H1 (cell line): ENCODE data around the gene KLHDC4. TPM values are rescaled to one million over a fixed set of nuclear protein-coding genes. Genes with fewer than 3 reads are reported as not detected.

Experiments used
- CTCF ChIA-PET: fragments of 300-600 bp; sonication (Branson Sonifier 250); formaldehyde crosslinking; loops from one replicate; lab custom pipeline; 2021; ENCODE audit not compliant: partially characterized antibody; lab: Charles Lee
- POLR2A ChIA-PET: fragments of 300-600 bp; sonication (Branson Sonifier 250); formaldehyde crosslinking; loops from one replicate; lab custom pipeline; 2021; ENCODE audit warnings: inconsistent platforms; ENCODE audit not compliant: partially characterized antibody; lab: Charles Lee
- DNase-seq, 2 experiments: peaks; one replicate each; pipeline versions ENCODE4 v3.0.0 to v3.0.0-alpha.2; 2010 to 2022; ENCODE audit warnings: low spot score in 2 of 2, low read depth in 1 of 2, mixed read lengths in 1 of 2
- FAIRE-seq: peaks from 2 replicates; lab custom pipeline; 2011; peaks lifted over from hg19 to GRCh38; lab: Jason Lieb, UNC
- H2AFZ ChIP-seq: 2 replicates; pipeline ENCODE4 v1.8.1; 2012; ENCODE audit warnings: low read length, inconsistent platforms
- H2AK5ac ChIP-seq: 2 replicates; pipeline ENCODE4 v1.6.1; 2013; ENCODE audit warnings: low read depth, low read length
- H2BK120ac ChIP-seq: replicated peaks from 2 replicates; pipeline ENCODE3; 2013; ENCODE audit warnings: low read depth, low read length, inconsistent platforms
- H2BK12ac ChIP-seq: 2 replicates; pipeline ENCODE4 v1.6.1; 2013; ENCODE audit warnings: low read depth, low read length
- H2BK15ac ChIP-seq: 2 replicates; pipeline ENCODE4 v1.6.1; 2013; ENCODE audit warnings: low read length
- H2BK20ac ChIP-seq: 2 replicates; pipeline ENCODE4 v1.6.1; 2013; ENCODE audit warnings: low read length
- H2BK5ac ChIP-seq: 2 replicates; pipeline ENCODE4 v1.6.1; 2013; ENCODE audit warnings: low read depth, low read length
- H3K14ac ChIP-seq: 2 replicates; pipeline ENCODE4 v1.6.1; 2013; ENCODE audit warnings: inconsistent platforms; ENCODE audit not compliant: insufficient read length
- H3K18ac ChIP-seq: 2 replicates; pipeline ENCODE4 v1.6.1; 2013; ENCODE audit warnings: low read length; ENCODE audit errors: extremely low read depth
- H3K23ac ChIP-seq: 2 replicates; pipeline ENCODE4 v1.6.1; 2013; ENCODE audit warnings: inconsistent platforms; ENCODE audit not compliant: insufficient read length
- H3K23me2 ChIP-seq: 2 replicates; pipeline ENCODE4 v1.6.1; 2013; ENCODE audit warnings: low read depth, low read length
- H3K27ac ChIP-seq: 2 replicates; pipeline ENCODE4 v1.6.1; 2011; ENCODE audit warnings: low read depth, low read length, inconsistent platforms
- H3K27me3 ChIP-seq, 4 experiments: replicated peaks in 1 of 4; 1 replicate in 1 of 4; 2 replicates in 3 of 4; pipeline versions ENCODE4 v1.6.1 to v1.8.1; 2011 to 2013; ENCODE audit warnings: low read length in 3 of 4, mild to moderate bottlenecking in 3 of 4, inconsistent platforms in 2 of 4, mixed read lengths in 2 of 4, moderate library complexity in 1 of 4; ENCODE audit not compliant: control insufficient read depth in 3 of 4, insufficient read depth in 3 of 4; ENCODE audit errors: extremely low read depth in 1 of 4
- H3K36me3 ChIP-seq, 4 experiments: 2 replicates each; pipeline versions ENCODE4 v1.6.1 to v1.8.1; 2011 to 2013; ENCODE audit warnings: mild to moderate bottlenecking in 4 of 4, low read length in 3 of 4, moderate library complexity in 2 of 4, control low read depth in 1 of 4, inconsistent platforms in 1 of 4; ENCODE audit not compliant: insufficient read depth in 4 of 4, control insufficient read depth in 2 of 4
- H3K4ac ChIP-seq: replicated peaks from 2 replicates; pipeline ENCODE3; 2013; ENCODE audit warnings: low read length, low read depth, mixed read lengths, inconsistent platforms; ENCODE audit not compliant: insufficient read length
- H3K4me1 ChIP-seq, 4 experiments: replicated peaks in 1 of 4; 1 replicate in 1 of 4; 2 replicates in 3 of 4; pipeline versions ENCODE4 v1.6.1 to v1.8.1; 2011 to 2013; ENCODE audit warnings: low read length in 3 of 4, inconsistent platforms in 2 of 4, mixed read lengths in 1 of 4; ENCODE audit not compliant: insufficient read depth in 4 of 4, control insufficient read depth in 3 of 4
- H3K4me2 ChIP-seq, 2 experiments: 2 replicates each; pipeline versions ENCODE4 v1.6.1 to v1.8.1; 2011 to 2013; ENCODE audit warnings: low read depth in 2 of 2, low read length in 2 of 2, control low read depth in 1 of 2, inconsistent platforms in 1 of 2, mild to moderate bottlenecking in 1 of 2; ENCODE audit not compliant: insufficient read depth in 1 of 2
- H3K4me3 ChIP-seq, 4 experiments: fragments of 200-600, 300-600 bp in 1 of 4; sonication (generic), shearing (Covaris generic), sonication (Bioruptor Twin) in 1 of 4; 2 replicates each; pipeline versions ENCODE4 v1.5.1 to v1.8.1; 2011 to 2016; ENCODE audit warnings: low read length in 4 of 4, low read depth in 3 of 4, control low read depth in 2 of 4, inconsistent platforms in 2 of 4, mild to moderate bottlenecking in 2 of 4, mixed read lengths in 1 of 4, moderate library complexity in 1 of 4; ENCODE audit not compliant: insufficient read depth in 2 of 4; ENCODE audit errors: extremely low read depth in 1 of 4
- H3K56ac ChIP-seq: replicated peaks from 2 replicates; pipeline ENCODE3; 2013; ENCODE audit warnings: low read depth, mild to moderate bottlenecking, mixed read lengths, low read length, inconsistent platforms; ENCODE audit not compliant: insufficient read length
- H3K79me1 ChIP-seq: 2 replicates; pipeline ENCODE4 v1.6.1; 2013; ENCODE audit warnings: low read depth, low read length, control low read depth
- H3K79me2 ChIP-seq, 2 experiments: 2 replicates each; pipeline versions ENCODE4 v1.6.1 to v1.8.1; 2012 to 2013; ENCODE audit warnings: low read length in 2 of 2, mild to moderate bottlenecking in 2 of 2, inconsistent platforms in 1 of 2; ENCODE audit not compliant: insufficient read depth in 2 of 2, control insufficient read depth in 1 of 2
- H3K9ac ChIP-seq, 4 experiments: replicated peaks in 1 of 4; 1 replicate in 1 of 4; 2 replicates in 3 of 4; pipeline versions ENCODE4 v1.6.1 to v1.8.1; 2011 to 2013; ENCODE audit warnings: low read depth in 3 of 4, low read length in 3 of 4, control low read depth in 2 of 4, mild to moderate bottlenecking in 2 of 4, moderate library complexity in 2 of 4, inconsistent platforms in 1 of 4; ENCODE audit errors: extremely low read depth in 1 of 4
- H3K9me3 ChIP-seq, 2 experiments: 2 replicates each; pipeline versions ENCODE4 v1.6.1 to v1.8.1; 2012 to 2013; ENCODE audit warnings: mild to moderate bottlenecking in 2 of 2, moderate library complexity in 2 of 2, control low read depth in 1 of 2, inconsistent platforms in 1 of 2, low read depth in 1 of 2, low read length in 1 of 2, mixed read lengths in 1 of 2; ENCODE audit not compliant: insufficient read depth in 2 of 2
- H4K20me1 ChIP-seq, 2 experiments: replicated peaks in 1 of 2; 2 replicates each; pipeline versions ENCODE3 to v1.8.1; 2011 to 2013; ENCODE audit warnings: inconsistent platforms in 2 of 2, low read length in 2 of 2, mild to moderate bottlenecking in 1 of 2; ENCODE audit not compliant: insufficient read depth in 2 of 2, control insufficient read depth in 1 of 2
- H4K5ac ChIP-seq: 2 replicates; pipeline ENCODE4 v1.6.1; 2013; ENCODE audit warnings: low read length, low read depth, mixed read lengths, inconsistent platforms; ENCODE audit not compliant: insufficient read length
- H4K8ac ChIP-seq: 2 replicates; pipeline ENCODE4 v1.8.0; 2013; ENCODE audit warnings: mild to moderate bottlenecking, moderate library complexity, low read length, inconsistent platforms; ENCODE audit not compliant: insufficient read depth; ENCODE audit errors: extremely low read depth
- H4K91ac ChIP-seq: replicated peaks from 2 replicates; pipeline ENCODE3; 2013; ENCODE audit warnings: low read length, mixed read lengths, inconsistent platforms; ENCODE audit not compliant: insufficient read length
- TAF7 ChIP-seq: optimal IDR thresholded peaks from 2 replicates; pipeline ENCODE3; 2011; ENCODE audit warnings: low read depth, mild to moderate bottlenecking, inconsistent platforms, low read length, moderate library complexity, borderline replicate concordance
- ZNF274 ChIP-seq: IDR thresholded peaks from 2 replicates; pipeline ENCODE4 v1.7.0; 2012; ENCODE audit warnings: low read length, borderline replicate concordance; ENCODE audit errors: extremely low read depth
- WGBS, 2 experiments: shearing (Covaris generic) in 1 of 2; methylation state at CpG; one replicate each; pipeline versions ENCODE4 v1.1.6 to v1.1.7; 2013 to 2015; ENCODE audit warnings: low lambda C conversion rate in 2 of 2, mixed read lengths in 2 of 2, inconsistent platforms in 1 of 2, low coverage in 1 of 2, missing lambda C conversion rate in 1 of 2; ENCODE audit not compliant: insufficient replicate concordance in 2 of 2, insufficient coverage in 1 of 2, insufficient read length in 1 of 2; ENCODE audit errors: extremely low coverage in 1 of 2, missing lambda C conversion rate in 1 of 2; 5-methylcytosine and 5-hydroxymethylcytosine counted together
- polyA plus RNA-seq, 7 experiments: library from polyadenylated mRNA; depleted of rRNA in 3 of 7; stranded (reverse) in 5 of 7; unstranded in 2 of 7; fragments of >200 nt in 5 of 7; fragments of 200-250 nt in 2 of 7; gene quantifications; 1 replicate in 5 of 7; 2 replicates in 1 of 7; 4 replicates in 1 of 7; pipeline versions ENCODE4 v1.2.1 to v1.2.3, GENCODE V29; 2011 to 2013; ENCODE audit warnings: missing spikeins in 2 of 7, mixed read lengths in 2 of 7
- total RNA-seq: library from RNA; stranded (reverse); fragmentation: NEBNext Ultra II Directional; extraction: Animal tissue kit (Norgen Biotek cat#: 25700); gene quantifications from 2 replicates; pipeline ENCODE4 v1.2.1, GENCODE V29; 2021

Gene KLHDC4
- total and polyA plus RNA-seq, 2 of the 8 experiments (the other 6 are each of a cell fraction or from before 2014, with no cell fraction given), result 23.7 to 63.9 TPM

DNA sequence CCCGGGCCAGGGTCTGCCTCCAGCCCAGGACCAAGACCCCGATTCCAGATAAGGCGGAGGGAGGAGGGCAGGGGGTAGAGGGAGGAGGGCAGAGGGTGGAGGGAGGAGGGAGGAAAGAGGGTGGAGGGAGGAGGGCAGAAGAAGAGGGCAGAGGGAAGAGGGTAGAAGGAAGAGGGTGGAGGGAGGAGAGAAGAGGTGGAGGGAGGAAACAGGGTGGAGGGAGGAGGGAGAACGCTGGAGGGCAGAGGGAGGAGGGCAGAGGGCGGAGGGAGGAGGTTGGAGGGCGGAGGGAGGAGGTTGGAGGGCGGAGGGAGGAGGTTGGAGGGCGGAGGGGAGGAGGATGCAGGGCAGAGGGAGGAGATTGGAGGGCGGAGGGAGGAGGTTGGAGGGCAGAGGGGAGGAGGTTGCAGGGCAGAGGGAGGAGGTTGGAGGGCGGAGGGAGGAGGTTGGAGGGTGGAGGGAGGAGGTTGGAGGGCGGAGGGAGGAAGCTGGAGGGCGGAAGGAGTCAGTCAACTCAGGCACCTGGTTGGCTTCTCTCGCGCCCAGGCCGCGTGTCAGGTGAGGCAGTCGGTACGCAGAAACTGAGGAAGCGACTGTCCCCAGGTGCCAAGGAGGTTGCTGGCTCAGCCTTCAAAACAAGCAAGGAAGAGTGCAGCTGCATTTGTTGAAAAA, 65.2 kb downstream of the KLHDC4 start:
- peaks cover 9 to 27% (median 19%) of the 10 kb centered on the region in 4 experiments; a peak in 7 of 8 replicates for H3K36me3 ChIP-seq
- FAIRE-seq (no peak), DNase-seq (no peak)
- H3K14ac ChIP-seq, result no peak overlapping the region
- H3K18ac ChIP-seq, result no peak overlapping the region
- no peaks in the 10 kb centered on the region; a peak in 1 of 4 replicates for H3K79me2 ChIP-seq
- no peak overlapping the region for H2AK5ac ChIP-seq
- H2AFZ ChIP-seq, result no peak overlapping the region
- H2BK120ac ChIP-seq, result no peak overlapping the region
- ChIA-PET POLR2A (interaction anchor here (0.7 to 1.3 kb wide), 3 partner anchors 7 to 11 kb away, joined by 3 to 7 read pairs (median 5); no protein-coding TSS in a partner anchor), CTCF (interaction anchor here (1.3 to 3.3 kb wide), 5 partner anchors 9 to 226 kb away, joined by 3 to 47 read pairs (median 6); no protein-coding TSS in a partner anchor)
- H2BK5ac ChIP-seq, result no peak overlapping the region
- peaks cover 5% of the 10 kb centered on the region; the same call in 1 of the 2 replicates for H3K79me1 ChIP-seq
- H2BK12ac ChIP-seq, result no peak overlapping the region
- H4K5ac ChIP-seq, result no peak overlapping the region
- H4K20me1 ChIP-seq, result peaks cover 5 to 8% of the 10 kb centered on the region in 2 experiments
- no peak overlapping the region for H3K23ac ChIP-seq
- no peak overlapping the region for H4K91ac ChIP-seq
- no peak overlapping the region for H3K4ac ChIP-seq
- no peak overlapping the region for H3K27ac ChIP-seq
- no peak overlapping the region for H2BK20ac ChIP-seq
- H3K9ac ChIP-seq, result no peak overlapping the region
- no peak overlapping the region for H3K4me3 ChIP-seq
- H3K56ac ChIP-seq, result no peak overlapping the region
- H3K9me3 ChIP-seq, result no peaks in the 10 kb centered on the region
- no peak overlapping the region for H3K4me2 ChIP-seq
- no peaks in the 10 kb centered on the region for H3K27me3 ChIP-seq
- no peak overlapping the region for H2BK15ac ChIP-seq
- H3K4me1 ChIP-seq, result no peaks in the 10 kb centered on the region; a peak in 1 of 7 replicates
- no peaks in the 10 kb centered on the region for H3K23me2 ChIP-seq
- WGBS, 2 experiments, result 90% methylated on average over 4 of the region's 19 CpGs; no CpG with 5 or more reads in 1 of the 2 experiments
- H4K8ac ChIP-seq, result no peak overlapping the region
- TF ChIP-seq ZNF274 (no peak), TAF7 (no peak)
